GM21529 (cell line): ENCODE data around the gene KAT2A.

Source experiments
- ATAC-seq: cut with Tn5 transposase; IDR thresholded peaks from one replicate; pipeline ENCODE4 v1.9.1; 2021; ENCODE audit not compliant: unreplicated experiment

The KAT2A gene

DNA sequence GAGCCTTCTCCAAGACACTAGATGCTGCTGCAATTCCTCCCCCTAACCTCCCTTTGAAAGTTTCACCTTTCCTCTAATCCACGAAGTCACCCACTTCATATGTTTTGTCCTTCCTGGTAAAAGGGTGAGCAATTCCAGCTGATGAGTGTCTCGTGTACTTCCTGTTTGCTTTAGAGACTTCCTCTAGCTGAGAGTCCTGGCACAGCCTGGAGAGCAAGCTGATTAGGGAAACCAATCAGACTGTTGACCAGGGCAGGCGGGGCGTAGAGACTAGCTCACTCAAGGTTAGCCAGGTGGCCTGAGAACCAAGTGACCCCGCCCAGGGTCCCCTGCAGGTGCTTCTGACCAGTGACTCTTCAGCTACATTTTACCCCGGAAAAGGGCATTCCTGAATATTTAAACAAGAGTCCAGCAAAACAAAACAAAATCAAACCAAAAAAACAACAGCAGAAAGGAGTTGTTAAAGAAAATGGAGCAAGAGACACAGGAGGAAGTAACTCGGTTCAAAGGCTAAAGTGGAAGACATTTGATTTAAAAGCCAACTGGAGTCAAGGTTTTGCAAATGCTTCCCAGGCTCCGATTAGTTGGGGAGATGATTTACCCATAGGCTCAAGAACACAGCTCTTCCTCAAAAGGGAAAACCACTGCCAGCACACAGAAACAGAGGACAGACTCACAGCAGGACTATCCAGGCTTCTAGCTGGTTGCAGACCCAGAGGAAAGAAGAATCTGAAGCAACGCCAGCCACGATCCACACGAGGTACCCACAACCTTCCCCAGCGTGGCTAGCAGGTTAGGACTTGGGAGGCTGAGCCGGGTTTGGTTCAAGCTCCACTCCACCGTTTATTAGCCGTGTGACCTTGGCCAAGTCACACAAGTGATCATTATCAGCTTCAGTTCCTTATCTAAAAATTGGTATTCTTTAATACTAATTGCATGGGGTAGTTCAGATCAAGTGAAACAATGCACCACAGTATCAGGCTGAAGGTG is 14.8 kb upstream of the KAT2A start:
- ATAC-seq, result no peak

DNA sequence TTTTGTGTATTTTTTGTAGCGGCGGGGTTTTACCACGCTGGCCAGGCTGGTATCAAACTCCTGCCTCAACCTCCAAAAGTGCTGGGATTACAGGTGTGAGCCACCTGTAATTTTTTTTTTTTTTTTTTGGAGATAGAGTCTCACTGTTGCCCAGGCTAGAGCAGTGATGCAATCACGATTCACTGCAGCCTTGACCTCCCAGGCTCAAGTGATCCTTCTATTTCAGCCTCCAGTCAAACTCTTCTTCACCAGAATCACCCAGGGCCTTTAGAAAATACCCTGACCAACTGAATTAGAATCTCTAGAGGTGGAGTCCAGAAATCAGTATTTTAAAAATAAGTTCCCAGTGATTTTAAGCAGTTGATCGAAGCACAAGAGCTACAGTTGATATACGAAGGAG is 14.0 kb upstream of the KAT2A start:
- ATAC-seq, result no peak

DNA sequence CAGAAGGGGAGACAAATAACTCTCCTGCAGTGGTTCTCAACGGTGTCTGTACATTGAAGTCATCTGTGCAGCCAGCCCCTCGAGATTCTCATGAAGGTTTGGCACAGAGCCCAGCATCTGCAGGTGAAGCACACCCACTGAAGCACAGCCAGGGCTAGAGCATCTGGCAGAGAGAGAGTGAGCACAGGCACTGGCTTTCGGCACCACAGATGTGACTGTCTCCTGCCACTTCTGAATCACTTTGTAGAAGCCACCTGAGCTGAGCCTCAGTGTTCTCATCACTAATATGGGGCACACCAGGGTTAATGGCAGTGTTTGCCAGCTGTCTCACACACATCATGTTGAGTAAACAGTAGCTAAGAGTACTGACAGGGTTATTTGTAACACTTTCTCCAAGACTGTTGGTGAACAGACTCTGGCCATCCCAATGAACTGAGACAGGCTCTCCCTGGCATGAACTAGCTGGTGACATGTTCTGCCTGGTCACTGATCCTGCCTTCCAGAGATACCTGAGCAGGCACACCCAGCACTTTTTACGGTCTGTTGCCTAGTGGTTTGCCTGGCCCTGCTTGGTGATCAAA is 12.4 kb upstream of the KAT2A start:
- ATAC-seq, result no peak

DNA sequence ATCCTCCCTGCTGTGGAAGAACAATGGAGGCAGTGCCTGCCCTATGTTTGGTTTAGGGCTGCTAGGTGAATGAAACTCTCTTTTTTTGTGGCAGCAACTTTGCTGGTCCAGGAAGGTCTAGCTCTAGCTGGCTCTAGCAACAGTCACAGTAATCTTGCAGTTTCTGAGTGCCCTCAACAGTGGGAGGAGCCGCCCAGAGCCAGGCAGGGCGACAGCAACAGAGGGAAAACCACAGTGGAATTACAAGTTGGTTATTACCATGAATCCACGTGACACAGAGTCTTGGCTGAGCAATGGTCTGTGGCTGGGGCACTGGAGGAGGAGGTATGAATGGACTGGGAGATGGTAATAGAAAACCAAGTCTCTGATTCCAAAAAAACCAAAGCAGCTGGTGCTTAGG is 11.8 kb upstream of the KAT2A start:
- no peak for ATAC-seq

DNA sequence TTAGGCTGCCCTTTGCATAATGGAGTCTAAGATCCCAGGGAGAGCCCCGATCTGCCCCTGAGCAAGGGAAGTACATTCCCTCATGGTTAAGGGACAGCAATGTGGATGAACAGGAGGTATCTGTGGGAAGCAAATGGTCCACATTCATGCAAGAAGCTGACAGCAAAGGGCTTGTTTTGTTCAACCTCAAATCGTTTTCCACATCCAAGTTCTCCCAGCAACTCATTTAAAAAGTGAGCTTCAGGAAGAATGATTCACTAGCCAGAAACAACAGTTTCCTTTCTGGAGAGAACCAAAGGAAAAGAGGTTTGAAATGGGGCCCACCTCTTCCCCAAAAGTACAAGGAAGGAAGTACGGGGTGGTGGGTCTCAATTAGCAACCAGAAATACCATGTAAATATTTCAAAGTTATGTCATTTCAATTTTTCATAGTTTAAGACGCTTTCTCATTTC is 10.8 kb upstream of the KAT2A start:
- no peak for ATAC-seq

DNA sequence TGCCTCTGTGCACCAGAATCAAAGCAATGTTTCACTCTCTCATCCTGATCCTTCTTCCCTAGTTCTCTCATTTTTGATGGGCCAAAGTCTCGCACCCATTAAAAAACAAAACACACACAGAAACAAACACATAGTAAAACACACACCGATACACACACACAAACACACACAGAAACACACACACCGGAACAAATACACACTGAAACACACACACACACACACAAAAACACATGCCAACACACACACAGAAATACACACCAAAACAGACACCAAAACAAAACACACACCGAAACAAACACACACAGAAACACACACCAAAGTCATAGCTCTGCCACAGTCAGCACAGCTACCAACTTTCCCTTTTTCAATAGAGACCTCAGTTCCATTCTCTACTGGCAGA is 10.1 kb upstream of the KAT2A start:
- no peak for ATAC-seq

DNA sequence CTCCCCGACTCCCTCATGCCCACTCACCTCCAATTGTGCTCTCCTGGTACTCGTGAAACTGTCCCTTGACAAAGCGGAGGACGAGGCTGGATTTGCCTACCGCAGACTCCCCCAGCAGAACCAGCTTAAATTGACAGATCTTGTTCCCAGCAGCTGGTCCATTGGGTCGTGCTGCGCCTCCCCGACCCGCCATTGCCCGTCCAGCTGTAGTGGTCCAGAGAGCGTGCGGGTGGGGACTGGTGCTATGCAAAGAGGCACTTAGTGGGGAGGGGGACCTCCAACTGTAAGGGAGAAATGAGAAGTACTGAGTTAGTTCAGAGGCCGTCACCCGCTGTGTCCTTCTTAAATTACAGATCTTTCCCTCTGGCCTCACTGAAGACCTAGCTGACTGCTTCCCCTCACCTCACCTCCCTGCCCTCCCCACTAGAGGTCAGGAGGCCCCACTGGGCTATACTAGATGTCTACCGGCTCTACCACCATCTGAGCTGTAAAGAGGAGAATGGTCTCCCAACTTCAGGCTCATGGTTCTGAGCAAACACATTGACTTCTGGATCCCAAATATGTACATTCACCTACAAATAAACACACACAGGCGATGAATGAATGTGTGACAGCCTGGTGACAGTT is 9.3 kb upstream of the KAT2A start:
- ATAC-seq, result no peak

DNA sequence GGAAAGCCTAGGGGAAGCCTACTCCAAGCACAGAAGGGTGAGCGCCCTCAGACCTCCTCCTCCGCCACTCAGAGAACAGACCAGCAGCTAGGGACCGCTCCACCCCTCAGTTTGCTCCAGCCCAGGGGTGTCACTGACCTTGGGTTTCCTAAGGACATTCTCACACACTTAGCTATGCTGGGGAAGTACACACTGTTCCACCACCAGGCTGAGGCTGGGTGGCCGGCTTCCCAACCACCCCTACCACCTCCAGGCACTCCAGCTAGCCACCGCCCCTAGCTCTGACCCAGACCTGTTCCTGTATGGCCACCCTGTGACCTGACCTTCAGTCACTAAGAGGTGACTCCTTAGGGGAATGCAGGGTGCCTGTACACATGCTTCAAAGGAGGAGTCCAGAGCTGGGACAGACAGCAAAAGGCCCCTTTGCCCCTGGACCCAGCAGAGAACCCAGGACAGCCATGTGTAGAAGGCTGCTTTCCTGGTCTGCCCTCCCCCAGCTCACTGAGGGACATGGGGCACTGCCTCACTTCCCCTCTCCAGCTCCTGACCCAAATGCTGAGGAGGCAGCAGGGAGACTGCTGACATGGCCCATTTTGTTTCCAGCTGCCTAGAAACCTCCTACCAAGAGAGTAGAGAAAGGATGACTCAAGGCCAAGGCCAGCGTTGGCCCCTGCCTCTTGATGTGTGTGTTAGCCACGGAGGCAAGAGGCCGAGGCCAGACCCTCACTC is 8.1 kb upstream of the KAT2A start:
- ATAC-seq, result no peak

DNA sequence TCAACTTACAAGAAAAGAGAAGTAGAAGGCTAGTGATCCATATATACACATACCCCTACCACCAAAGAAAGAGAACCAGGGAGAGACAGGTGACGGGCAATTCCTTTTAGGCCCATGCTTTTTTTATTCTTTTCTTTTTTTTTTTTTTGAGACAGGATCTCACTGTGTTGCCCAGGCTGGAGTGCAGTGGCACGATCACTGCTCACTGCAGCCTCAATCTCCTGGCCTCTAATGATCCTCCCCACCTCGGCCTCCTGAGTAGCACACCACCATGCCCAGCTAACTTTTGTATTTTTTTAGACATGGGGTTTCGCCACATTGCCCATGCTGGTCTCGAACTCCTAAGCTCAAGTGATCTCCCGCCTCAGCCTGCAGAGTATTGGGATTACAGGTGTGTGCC is 6.2 kb upstream of the KAT2A start:
- ATAC-seq, result no peak

DNA sequence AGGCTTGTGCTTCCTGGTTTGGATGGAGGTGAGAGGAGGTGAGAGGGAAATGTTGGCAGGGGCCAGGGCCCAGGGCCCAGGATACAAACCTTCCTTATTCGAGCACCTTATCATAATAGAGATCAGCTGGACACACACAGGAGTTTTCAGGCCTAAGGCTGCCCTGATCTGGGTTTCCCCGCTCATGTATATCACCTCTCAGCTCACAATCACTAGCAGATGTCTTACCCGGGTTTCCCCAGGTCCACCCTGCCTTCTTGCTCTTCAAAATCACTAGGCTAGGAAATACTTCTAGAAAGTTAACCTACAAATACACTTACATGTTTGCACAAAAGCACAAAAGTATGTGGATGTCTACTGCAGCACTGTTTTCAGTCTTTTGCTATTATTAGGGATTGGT is 5.7 kb upstream of the KAT2A start:
- ATAC-seq, result no peak

DNA sequence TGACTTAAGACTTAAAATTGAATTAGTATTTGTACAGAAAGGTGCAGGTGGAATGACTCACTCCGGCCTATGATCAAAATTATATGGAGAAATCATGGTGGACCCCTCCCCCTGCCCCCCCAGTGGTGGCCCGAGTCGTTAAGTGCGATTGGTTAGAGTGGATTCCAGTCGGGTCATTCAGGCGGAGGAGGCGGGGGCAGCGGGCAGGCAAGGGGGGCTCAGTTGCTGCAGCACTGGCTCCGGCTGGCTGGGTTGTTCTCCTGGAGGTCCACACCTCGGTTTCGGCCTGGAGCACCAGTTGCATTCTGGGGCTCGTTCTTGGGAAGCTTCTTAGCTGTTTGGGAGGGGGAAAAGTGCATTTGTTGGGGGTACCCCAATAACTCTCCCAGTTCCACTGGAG is 4.4 kb upstream of the KAT2A start:
- ATAC-seq, result no peak

DNA sequence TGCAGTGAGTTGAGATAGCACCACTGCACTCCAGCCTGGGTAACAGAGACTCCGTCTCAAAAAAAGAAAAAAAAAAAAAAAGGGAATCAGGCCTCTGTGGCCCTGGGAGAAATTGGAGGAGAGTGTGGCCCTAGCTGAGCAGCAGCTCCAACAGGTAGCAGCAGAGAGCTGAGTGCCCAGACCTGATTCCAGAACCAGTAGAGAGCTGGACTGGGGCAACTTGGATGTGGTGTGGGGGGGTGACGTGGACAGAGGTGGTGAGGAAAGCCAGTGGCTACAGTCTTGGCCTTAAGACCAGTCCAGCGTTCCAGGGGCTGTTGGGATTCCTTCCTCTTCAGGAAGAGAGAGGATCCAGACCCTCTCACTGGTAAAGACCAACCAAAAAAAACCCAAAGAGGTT is 3.1 kb upstream of the KAT2A start:
- ATAC-seq, result no peak

DNA sequence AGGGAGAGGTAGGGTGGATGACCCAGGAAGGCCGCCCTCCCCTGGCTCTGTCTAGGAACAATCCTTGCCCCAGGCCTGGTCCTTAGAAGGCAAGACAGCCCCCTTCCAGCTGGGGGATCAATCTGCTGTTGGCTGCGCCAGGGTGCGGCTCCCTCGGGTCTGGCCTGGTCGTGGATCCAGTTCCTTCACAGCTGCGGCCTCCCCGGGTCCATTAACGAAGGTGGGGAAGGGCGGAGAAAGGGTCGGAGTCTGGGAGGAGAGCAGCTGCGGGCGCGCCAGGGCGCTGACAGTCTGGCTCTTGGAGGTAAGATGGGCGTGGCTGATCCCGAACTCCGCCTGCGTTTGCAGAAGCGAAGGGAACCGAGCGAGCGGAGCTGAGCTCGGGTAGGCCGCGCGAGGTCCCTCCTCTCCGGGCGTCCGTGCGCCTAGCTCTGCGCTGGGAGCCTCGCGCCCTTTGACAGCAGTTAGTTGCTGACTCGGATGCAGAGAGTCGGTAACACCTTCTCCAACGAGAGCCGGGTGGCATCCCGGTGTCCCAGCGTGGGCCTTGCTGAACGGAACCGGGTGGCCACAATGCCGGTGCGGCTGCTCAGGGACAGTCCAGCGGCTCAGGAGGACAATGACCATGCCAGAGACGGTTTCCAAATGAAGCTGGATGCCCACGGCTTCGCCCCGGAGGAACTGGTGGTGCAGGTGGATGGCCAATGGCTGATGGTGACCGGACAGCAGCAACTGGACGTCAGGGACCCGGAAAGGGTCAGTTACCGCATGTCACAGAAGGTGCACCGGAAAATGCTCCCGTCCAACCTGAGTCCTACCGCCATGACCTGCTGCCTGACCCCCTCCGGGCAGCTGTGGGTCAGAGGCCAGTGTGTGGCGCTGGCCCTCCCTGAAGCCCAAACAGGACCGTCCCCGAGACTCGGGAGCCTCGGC is 1.5 kb upstream of the KAT2A start, which contains the start of gene HSPB9:
TSS of gene HSPB9 (plus strand) at position 434 of the 933 bp plus-strand sequence. CDS start at position 481, 47 bp downstream.
- no peak for ATAC-seq

DNA sequence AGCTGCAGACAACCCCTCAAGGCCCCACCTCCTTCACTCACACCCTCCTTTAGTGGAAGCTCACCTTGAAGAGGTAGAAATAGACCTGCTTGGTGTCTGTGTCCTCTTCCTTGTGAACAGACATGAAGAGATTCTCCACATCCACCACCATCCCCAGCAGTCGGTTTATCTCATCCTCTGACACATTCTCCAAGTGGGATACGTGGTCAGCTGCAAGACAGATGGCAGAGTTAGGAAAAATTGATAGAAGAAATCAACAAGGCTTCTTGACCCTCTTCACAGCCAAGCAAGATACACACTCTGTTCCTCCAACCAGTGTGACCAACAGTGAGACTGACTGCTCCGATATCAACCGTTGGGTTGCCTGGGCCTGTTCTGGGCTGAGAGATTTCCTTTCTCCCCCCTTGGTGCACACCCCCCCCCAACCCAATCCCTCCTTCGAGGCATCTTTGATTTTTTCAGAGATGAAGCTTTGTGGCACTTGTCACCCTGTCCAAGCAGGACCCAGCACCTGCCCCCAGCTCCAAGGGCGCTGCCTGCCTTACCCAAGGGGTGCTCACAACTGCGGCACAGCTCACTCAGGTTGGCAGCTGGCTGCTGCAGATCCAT is 902 bp downstream of the KAT2A start:
- ATAC-seq, result no peak

DNA sequence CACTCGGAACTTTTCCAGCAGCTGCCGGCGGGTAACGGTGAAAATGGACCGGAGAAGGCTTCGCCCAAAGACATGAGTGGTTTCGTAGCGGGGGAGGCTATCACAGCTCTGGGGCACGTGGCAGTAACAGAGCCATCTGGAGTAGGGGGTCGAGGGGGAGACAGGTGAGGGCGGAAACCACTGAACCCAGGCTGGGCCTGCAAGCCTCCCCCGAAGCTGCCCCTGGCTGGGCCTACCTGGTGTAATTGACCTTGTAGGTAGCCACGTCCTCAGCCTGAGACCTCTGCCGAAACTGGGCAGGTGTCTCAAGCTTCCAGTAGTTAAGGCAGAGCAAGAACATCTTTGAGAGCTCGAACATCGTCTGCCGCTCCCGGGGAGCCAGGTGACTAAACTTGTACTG is 1.9 kb downstream of the KAT2A start:
- no peak for ATAC-seq

DNA sequence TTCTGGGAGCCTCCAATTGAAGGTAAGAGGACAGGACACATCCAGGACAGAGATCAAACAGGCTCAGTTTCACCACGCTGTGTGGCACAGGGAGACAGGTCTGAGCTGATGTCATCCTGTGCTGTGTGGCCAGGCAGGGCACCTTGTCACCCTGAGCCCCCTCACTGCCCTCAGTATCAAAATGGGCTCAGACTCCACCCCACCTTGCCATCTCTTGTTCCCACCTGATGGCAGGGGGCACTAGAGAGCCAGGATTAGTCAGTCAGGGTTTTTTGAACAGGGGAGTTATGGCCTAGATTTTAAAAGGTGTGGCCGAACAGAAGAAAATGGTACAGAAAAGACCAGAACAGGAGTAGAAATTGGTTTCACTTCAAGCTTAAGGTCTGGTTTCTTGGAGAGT is 2.6 kb downstream of the KAT2A start:
- ATAC-seq, result no peak

DNA sequence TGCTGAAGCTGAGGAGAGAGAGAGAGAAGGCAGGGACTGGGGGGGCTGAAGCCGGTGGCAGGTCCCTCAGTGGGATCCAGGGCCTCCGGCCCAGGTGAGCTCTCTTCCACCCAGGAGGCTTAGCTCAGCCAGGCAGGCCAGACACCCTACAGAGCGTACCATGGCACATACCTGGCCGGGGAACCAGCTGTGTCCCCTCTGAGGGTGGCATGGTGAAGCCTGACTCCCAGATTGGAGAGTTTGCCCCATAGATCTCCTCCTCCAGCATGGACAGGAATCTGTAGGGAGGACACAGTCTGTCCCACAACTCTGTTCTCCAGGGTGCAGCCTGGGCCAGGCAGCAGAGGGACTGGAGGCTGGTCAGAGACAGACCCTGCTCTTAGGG is 3.0 kb downstream of the KAT2A start:
- no peak for ATAC-seq

DNA sequence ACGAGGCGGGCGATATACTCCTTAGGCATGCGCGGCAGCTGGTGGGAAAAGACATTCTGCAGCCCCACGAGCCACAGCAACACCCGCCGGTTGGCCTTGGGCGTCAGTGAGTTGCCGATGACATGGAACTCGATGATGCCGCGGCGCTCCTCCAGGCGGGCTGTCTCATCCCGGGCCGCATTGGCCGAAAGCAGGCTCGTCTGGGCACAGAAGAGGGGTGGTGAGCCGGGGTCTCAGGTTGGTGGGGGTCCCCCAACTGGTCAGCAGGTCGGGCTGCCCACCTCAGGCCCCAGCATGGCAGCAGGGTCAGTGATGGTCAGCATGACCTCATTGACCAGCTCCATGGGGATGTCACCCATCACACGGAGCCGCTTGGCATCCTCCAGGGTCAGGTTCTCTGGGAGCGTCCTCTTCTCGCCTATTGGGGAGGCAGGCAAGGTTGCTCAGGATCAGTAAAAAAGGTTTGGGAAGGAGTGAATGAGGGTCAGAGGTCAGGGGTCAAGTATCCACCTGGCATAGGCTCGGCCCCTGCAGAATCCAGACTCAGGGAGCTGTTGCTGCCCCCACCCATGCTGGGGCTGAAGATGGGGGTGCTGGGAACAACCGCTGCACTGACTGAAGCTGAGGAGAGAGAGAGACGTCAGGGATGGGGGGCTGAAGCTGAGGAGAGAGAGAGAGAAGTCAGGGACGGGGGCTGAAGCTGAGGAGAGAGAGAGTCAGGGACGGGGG is 3.6 kb downstream of the KAT2A start:
- ATAC-seq, result no peak
